Globus pallidus (tissue), 1 donor: ENCODE measurements around the gene ITIH6.
A peak's percentile ranks its signal among the peaks of the same experiment; 100 is the strongest.
"Not testable (repeated sequence)": the region's sequence is repeated elsewhere in the genome, so short reads cannot be mapped to it uniquely, and the experiment has no call there.

Experiments
- DNase-seq: peaks from one replicate; pipeline ENCODE4 v3.0.0-alpha.2; 2015; ENCODE audit warnings: low spot score

Gene ITIH6

DNA sequence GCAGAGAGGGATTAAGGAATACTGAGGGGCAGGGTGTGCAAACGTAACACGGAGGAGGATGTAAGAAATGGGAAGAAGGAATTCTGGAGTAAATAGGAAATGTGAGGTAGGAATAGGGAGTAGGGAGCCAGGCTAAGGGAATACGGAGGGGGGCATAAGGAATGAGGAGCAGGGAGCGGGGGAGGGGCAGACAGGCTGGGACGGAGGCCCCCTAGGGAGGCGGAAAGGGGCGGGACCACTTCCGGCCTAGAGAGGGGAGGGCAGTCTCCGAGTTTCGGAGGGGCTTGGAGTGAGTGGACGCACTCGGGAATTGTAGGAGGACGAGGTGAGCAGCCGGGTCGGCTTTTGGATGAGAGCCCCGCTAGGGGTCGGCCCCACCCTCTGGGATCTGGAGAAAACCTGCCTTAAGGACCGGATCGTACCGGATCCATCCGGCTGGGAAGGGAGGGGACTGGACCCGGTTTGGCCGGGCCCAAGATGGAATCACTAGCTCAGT is 10.1 kb upstream of the ITIH6 start:
- peak; percentile 70 for DNase-seq

DNA sequence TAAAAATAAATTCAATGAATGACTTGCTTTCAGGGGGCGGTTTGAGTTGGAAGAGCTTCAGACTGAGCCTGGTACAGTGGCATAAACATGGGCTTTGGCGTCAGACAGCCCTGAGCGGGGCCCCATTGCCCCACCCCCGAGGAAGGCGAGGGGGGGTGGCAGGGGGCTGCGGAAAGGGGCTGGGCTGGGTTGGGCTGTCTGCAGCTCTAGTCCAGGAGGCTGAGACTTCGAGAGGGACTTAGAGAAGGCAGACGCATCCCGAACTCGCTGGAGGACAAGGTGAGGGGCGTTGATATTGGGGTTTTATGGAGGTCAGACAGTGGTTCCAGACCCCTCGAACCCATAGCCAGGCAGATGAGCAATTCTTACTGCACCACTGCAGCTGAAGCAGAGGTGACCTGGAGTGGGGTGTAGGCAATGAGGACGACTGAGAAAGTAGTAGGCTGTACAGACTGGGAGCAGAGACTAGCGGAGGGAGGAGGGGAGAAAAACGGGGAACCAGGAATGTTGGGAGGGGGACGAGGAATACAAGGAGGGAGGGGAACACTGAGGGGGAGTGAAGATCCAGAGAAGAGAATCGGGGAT is 9.6 kb upstream of the ITIH6 start, which contains the start of gene MAGED2:
Gene MAGED2, plus strand, starts transcription at position 222 of the 585 bp plus-strand sequence. CDS start 1,587 bp downstream, outside the sequence.
- DNase-seq = peak; percentile 46

DNA sequence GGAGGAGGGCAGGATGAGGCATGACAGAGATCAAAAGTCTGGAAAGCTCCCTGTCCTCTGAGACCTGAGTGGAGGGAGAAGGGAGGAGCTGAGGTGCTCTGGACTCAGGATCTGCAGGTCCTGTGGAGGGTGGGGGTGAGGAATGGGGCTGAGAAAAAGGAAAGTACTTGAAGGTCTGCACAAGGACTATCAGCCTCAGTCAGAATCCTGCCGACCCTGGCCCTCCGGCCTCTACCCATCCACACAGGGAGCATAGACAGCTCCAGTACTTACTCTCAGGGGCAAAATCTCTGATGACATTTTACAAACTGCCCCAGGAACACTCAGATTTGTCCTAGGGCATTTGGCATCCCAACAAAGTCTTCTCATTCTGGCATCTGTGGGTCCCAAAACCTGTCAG is 991 bp upstream of the ITIH6 start:
- no peak for DNase-seq

DNA sequence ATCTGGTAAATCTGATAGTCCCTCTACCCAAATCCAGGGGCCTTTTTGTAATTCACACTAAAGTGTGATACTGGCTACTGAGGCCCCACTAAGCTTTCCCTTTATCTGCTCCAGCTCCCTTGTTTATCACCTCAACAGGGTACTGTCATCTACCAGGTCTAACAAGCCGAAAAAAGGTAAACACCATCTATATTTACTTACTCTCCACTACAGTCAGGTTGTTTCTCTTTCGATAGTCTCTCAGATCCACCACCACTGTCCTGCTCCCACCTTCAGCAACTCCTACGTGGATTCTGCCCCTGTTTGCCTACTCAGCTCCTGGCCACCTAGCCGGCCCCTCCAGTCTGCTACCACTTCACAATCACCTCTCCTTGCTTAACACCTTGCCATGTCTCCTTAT is 3.3 kb downstream of the ITIH6 start:
- no peak for DNase-seq

DNA sequence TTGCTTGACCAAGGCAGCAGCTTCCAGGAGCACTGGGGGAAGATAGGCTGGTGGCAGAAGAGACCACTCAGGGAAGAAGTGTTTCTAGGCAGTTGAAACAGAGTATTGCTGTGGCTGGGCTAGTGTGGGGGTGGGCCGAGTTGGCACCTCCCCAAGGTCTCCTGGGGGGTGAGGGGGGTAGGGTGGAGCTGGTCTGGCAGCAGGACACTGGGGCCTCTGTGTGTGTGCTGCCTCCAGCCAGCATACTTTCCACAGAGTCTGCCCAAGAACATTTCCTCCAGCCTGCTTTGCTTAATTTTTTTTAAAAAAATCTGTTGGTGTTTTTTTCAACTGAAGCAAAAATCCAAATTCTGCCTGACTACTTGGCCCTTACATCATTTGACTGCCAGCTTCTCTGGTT is 4.0 kb downstream of the ITIH6 start:
- no peak for DNase-seq

DNA sequence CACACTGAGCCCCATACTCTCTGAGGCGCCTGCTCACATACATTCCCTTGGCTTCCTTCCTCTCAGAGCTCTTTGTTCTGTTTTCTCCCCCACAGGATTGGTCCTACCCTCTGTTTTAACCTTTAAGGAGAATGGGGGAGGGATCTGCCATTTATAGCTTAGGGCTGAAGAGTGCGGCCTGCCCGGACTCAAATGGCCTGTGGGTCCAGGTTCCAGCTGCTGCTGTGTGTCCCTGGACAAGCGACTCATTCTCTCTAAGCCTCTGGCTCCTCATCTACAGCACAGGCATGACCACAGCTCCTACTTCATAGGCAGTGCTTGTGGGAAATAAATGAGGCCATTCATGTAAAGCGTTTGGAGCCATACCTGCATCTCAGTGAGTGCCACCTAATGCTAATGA is 8.7 kb downstream of the ITIH6 start:
- DNase-seq = not testable (repeated sequence)

DNA sequence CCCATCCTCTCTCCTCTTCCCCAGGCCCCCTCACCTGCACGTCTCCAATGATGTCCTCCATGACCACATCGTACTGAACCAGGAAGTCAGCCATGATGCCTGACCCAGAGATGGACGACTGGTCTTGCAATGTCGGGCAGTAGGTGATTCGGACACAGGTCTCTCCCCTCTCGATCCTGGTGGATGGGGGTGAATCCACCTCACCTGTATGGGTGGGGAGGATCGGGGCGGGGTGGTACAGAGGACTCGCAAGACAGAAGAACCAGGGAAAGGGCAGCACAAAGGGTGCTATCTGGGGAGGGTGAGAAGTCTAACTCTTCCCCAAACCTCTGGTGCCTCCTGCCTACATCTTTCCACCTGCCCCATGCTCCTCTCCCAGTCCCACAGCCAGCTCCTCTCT is 9.6 kb downstream of the ITIH6 start:
- DNase-seq = no peak

DNA sequence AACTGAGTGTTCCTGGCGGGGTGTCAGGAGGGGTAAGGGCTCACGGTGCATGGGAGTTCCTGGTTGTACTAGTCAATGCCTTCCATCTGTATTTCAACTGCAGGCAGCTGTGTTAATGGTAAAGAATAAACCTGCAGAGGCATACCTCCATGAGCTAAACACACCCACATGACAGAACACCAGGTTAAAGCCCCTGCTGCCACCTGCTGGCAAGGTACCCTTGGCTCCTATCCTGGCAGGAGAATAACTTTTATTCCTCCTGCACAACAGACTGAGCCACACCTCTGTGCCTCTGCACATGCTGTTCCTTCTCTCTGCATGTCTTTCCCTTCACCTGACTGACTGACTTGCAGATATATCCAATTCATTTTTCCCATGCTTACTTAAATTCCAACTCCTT is 11.1 kb downstream of the ITIH6 start:
- DNase-seq = no peak

DNA sequence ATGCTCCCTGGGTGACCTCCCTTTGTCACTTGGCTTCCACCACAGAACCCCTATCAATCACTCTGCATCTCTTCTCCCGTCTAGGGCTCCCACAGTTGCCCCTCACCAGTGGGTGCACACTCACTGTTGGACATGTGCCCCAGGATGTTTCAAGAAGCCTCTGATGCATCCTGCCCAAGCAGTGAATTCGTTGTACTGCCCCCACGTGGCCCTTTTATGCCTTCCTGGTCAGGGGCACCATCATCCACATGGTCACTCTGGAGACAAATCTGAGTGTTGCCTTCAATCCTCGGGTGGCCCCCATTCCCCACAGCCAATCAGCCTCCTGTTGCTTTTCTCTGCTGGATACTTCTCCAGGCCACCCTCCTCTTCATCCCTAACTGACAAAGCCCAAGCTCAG is 12.2 kb downstream of the ITIH6 start:
- DNase-seq = no peak

DNA sequence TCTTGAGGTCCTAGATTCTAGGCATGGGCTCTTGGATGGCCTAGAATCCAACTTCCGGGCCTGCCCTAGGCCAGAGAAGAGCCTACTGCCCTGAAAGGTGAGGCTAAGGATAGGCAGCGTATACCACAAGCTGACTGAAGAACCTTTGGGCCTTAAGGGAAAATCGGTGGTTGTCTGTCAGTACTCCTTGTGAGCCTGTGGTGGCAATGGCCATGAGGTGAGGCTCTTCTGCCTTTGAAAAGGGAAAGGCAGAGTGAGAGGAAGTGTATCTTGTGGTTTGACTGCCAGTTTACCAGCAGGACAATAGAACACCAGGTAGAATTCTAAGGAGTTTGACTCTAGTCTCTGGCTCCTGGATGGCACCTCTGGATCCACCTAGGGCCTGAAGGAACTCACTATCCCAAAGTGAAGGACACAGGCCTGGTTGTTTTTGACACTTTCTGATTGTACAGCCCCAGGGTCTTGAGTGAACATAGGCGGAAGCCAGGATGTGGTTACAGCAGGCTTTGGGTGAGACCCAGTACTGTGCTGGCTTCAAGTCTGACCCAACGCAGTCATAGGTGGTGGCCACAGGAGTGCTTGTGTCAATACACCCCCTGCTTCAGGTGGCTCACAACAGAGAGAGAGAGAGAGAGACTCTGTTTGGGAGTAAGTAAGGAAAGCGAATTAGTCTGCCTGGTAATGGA is 20.9 kb downstream of the ITIH6 start:
- DNase-seq = no peak

DNA sequence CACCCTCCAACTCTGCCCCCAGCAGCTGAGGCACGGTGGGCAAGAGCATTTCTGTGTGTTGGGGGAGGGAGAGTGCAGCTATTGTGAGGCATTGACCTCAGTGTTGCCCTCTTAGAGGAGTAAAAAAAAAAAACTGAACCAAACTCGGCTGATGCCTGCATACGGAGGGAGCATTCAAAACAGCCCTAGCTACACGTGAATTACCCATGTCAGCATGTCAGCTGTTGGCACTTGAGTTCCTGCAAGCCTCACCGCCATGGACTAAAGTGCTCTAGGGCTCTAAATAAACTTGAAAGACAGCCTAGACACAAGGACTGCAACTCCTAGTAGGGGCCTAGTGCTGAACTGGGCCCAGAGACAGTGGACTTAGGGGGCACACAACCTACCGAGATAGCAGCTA is 22.0 kb downstream of the ITIH6 start:
- DNase-seq = no peak

DNA sequence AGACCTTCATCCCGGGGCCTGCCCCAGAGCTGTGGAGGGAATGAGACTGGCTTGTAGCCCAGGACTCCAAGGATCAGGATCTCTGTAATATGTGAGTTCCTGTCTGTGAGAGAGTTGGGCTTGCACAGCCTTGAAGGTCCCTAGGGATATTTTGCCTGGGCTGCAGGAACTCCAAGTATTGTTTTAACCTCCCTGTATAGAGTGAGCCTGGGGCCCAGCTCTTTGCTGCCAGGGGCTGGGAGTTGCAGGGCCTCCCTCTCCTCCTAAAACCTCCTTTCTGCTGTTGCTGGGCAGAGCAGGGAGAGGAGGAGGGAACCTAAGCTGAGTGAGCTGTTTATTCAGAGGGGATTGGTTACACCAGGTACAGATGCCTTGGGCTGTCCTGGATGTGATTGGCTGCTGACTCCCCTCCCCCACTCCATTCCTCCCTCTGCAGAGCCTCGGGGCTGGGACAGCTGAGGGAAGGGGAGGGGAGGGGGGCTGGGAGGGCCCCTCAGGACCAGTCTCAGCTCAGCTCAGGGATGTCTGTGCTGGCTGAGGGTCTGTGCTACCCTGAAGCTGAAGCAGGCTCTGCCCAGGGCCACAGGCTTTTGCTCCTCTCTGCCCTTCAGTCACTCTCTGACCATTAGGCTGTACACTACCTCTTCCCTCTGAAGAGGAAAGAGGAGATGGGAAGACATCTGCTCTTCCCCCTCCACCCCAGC is 23.5 kb downstream of the ITIH6 start:
- DNase-seq = not testable (repeated sequence)

DNA sequence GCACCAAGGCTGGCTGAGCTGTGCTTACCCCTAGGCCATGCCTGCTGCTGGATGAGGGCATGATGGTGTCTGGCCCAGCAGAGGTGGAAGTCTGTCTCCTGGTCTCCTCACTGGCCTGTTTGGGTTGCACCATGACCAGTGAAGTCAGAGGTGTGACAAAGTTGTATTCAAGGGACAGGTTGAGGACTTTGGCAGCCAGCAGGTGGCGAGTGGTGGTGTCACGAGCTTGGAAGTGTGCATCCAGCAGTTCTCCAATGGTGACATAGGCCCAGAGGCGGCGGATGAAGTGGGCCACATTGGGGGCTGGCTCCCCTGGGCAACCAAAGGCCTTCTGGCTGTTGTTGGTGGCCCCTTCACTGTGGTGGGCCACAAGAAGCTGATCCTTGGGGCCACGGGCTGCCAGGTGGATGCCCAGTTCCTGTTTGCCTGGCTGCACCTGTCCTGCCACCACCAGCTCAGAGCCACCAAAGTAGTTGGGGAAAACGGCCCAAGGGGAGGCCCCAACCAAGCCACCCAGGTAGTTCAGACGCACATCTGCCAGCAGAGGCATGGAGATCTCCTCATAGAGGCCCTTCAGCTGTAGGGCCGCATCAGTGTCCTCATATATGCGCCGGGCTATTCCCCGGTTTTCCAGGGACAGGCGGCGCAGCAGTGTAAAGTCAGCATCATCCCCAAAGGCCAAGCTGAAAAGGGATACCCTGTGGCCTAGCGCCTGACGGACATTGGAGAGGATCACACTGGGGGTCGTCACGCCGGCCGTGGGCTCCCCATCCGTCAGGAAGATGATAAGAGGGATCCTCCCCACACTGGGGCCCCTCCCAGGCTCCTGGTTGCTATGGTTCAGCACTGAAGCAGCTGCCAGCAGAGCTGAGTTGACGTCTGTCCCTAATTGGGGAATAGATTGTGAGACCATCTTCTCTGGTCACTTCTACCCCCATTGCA is 39.7 kb downstream of the ITIH6 start:
- no peak for DNase-seq

DNA sequence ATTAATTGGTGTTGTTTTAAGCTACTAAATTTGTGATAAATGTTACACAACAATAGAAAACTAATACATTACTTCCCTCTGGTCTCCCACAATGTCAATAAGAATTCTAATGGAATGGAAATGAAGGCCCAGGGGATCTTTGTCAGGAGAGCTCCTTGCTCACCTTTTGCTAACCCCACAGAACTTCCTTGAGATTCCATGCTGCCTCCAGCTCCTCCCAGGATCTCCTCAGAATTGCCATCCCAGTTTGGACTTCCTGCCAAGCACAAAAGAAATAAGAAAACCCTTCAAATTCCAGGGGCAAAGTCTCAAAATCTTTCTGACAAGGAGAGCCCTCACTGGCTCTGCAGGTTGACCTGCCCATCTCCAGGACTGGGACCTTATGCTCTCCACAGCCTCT is 43.2 kb downstream of the ITIH6 start:
- no peak for DNase-seq

DNA sequence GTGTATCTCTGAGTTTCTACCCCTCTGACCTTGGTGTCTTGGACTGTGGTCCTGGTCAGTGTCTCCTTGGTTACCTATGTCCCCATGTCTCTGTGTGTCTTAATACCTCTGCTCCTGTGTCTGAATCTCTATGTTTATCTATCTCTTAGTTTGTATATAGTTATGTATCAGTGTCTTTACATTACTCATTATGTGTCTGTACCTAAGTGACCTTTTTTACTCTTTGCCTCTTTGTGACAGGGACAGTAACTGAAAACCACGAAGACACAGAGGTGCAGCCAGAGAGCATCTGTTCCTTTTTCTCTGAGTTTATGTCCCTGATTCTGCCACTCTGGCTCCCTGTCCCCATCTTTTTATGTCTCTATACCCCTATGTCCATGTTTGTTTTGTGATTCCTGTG is 49.4 kb downstream of the ITIH6 start:
- DNase-seq = no peak

DNA sequence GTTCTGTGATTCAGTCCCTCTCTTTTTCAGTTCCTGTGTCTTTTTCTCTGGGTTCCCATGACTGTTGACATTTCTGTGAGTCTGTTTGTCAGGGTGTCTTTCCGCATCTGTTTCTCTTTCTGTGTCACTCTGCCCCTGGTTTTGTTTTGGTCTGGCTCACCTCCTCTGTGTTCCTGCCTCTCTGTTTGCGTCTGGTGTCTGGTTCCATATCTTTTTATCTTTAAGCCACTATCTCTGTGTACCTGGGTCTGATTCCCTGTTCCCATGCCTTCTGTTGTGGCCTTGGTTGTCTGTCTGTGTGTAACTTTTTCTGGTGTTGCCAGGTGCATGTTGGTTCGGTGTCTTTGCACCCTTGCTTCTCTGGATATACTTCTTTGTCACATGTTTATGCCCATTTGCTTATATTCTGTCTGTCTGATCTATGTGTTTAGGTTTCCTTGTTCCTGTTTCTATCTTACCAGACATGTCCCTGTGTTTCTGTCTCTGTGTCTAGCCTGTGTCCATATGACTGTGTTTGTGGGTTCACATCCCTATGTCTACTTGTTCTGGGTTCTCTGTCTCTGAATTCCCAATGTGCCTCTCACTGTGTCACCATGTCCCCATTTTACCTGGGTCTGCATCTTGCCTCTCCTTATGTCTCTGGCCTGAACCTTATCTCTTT is 50.2 kb downstream of the ITIH6 start:
- no peak for DNase-seq

DNA sequence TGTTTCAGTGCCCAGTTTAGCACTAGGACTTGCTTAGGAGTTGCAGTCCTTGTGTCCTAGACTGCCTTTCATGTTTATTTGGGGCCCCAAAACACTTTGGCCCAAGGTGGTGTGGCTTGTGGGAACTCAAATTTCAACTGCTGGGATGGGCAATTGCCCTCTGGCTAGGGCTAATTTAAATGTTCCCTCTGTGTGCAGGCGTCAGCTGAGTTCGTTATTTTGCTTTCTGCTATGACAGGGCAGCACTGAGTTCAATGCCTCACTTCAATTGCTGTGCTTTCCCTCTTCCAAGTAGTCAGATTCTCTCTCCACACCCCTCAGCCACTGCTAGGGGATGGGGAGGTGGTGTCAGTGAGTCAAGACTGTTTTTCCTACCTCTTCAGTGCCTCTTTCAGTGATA is 51.1 kb downstream of the ITIH6 start:
- DNase-seq = no peak

DNA sequence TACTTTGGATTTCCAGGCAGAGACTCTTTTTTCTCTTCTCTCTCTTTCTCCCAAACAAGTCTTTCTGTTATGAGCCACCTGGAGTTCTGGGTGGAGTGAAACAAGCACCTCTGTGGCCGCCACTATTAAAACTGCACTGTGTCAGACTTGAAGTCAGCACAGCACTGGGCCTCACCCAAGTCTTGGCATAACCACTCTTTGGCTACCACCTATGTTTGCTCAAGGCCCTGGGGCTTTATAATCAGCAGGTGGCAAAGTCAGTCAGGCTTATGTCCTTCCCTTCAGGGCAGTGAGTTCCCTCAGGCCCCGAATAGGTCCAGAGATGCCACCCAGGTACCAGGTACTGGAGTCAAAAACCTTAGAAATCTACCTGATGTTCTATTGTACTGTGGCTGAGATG is 52.4 kb downstream of the ITIH6 start:
- DNase-seq = no peak

DNA sequence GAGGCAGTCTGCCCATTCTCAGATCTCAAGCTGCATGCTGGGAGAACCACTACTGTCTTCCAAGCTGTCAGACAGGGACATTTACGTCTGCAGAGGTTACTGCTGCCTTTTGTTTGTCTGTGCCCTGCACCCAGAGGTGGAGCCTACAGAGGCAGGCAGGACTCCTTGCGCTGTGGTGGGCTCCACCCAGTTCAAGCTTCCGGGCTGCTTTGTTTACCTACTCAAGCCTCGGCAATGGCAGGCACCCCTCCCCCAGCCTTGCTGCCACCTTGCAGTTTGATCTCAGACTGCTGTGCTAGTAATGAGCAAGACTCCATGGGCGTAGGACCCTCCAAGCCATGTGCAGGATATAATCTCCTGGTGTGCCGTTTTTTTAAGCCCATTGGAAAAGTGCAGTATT is 59.5 kb downstream of the ITIH6 start:
- not testable (repeated sequence) for DNase-seq

DNA sequence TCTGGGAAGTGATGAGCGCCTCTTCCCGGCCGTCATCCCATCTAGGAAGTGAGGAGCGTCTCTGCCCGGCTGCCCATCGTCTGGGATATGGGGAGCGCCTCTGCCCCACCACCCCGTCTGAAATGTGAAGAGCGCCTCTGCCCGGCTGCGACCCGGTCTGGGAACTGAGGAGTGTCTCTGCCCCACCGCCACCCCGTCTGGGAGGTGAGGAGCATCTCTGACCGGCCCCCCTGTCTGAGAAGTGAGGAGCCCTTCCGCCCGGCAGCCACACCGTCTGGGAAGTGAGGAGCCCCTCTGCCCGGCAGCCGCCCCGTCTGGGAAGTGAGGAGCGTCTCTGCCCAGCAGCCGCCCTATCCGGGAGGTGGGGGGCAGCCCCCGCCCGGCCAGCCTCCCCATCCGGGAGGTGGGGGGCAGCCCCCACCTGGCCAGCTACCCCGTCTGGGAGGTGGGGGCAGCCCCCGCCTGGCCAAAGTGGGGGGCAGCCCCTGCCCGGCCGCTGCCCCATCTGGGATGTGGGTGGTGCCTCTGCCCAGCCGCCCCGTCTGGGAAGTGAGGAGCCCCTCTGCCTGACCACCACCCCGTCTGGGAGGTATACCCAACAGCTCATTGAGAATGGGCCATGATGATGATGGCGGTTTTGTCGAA is 61.6 kb downstream of the ITIH6 start:
- DNase-seq = not testable (repeated sequence)

DNA sequence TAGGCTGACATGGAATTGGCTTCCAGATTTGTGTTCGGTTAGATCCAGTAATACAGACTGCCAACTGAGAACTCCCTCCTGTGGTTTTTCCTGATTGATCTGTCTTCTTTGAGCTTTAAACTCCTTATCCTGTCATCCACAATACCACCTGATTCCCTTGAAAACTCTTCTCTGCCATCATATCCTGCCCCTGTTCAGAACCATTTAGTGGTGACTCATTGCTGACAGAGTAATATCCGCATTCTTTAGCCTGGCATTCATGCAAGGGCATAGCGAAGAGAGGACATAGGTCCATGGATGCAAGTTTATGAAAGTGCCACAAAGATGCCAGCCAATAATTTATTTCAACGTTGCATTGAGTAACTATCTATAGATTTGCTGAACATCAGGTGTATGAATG is 76.6 kb downstream of the ITIH6 start:
- DNase-seq = no peak
